Left ventricle myocardium inferior (tissue), 1 donor: Measurements from ENCODE around the gene UBE2E1. TPM values are rescaled to one million over a fixed set of nuclear protein-coding genes. Genes with fewer than 3 reads are reported as not detected.

Experiments used
- DNase-seq: peaks from one replicate; pipeline ENCODE4 v3.0.0-alpha.2; 2020
- H3K27ac ChIP-seq: fragments of 200-600 bp; replicated peaks from 2 replicates; pipeline ENCODE4 v1.8.0; 2021
- H3K27me3 ChIP-seq: fragments of 200-600 bp; 2 replicates; pipeline ENCODE4 v1.8.0; 2021; ENCODE audit warnings: low read depth
- H3K36me3 ChIP-seq: fragments of 200-600 bp; 2 replicates; pipeline ENCODE4 v1.8.0; 2021
- H3K4me1 ChIP-seq: fragments of 200-600 bp; 2 replicates; pipeline ENCODE4 v1.8.0; 2021
- H3K4me3 ChIP-seq: fragments of 200-600 bp; 2 replicates; pipeline ENCODE4 v1.8.0; 2021; ENCODE audit warnings: mild to moderate bottlenecking, moderate library complexity
- H3K9me3 ChIP-seq: fragments of 200-600 bp; replicated peaks from 2 replicates; pipeline ENCODE4 v1.8.0; 2021
- intact Hi-C: fragments of 100-400 bp; cut with micrococcal nuclease; formaldehyde crosslinking; loops from one replicate; pipeline ENCODE4 v1.11.0; 2022
- total RNA-seq: library from RNA; stranded (reverse); fragmentation: NEBNext Ultra II Directional; extraction: Animal tissue kit (Norgen Biotek cat#: 25700); gene quantifications from one replicate; pipeline ENCODE4 v1.2.1, GENCODE V29; 2021
- TF ChIP-seq, protein P1 (sequence below): fragments of 200-600 bp; IDR thresholded peaks from 2 replicates; pipeline ENCODE4 v1.8.0; 2021; ENCODE audit warnings: antibody characterized with exemption, mild to moderate bottlenecking, borderline replicate concordance
- donor health status: DM: no; HTN: yes; CAD: no; lungs with severe emphysema.

Gene UBE2E1
- total RNA-seq, 1 donor from 2014 or later = 65.0 TPM

DNA sequence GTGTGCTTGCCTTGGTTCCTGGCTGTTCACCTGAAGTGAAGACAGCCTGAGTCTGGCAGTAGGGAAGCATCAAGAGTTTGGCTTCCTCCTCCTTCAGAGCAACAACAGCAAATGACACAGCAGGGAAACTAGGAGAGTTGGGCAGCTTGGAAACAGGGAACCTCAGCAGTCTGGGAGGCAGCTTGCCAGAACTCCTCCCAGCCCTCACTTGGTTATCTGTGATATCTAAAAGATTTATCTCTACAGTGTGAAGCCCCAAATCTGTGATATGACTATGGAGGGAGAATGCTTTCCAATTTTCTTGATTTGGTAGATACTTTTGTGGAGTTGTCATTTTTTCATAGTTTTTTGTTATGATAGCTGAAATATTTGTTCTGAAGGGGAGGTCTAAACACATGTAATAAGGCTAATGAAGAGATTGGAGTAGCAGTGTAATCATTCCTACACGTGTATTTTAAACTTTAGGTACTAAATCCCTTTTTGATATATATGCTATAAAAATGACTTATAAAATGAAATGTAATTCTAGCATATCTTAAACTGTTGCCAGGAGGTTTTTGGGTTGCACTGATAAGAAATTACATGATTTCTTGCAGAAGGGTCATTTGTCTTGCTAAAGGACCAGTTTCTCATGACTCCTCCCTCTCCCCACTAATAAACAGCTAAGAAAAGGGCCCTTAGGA, 20.8 kb downstream of the UBE2E1 start:
- H3K4me1 ChIP-seq = peaks cover 74% of the 10 kb centered on the region

DNA sequence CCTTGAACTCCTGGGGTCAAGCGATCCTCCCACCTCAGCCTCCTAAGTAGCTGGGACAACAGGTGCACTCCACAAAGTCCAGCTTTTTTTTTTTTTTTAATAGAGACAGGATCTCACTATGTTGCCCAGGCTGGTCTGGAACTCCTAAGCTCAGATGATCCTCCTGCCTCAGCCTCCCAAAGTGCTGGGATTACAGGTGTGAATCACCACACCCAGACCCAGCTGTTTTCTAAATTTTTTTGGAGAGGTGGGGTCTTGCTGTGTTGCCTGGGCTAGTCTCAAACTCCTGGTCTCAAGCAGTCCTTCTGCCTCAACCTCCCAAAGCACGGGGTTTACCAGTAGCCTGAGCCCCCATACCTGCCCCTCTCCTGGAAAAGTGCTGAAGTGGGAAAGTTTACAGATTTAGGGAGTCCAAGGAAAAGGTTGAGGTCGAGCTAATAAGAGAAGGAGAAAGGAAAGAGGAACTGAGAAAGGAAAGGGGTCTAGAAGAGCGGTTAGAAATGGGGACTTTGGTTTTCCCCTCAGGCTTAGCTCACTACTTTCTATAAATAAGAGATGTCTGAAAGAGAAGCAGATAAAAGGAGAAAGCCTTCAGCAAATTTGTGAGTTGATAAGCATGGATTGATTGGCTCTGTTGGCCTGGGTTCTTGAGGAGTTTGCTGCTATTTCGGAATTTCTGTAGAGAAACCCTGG, 23.6 kb downstream of the UBE2E1 start:
- TF ChIP-seq, protein P1, sequence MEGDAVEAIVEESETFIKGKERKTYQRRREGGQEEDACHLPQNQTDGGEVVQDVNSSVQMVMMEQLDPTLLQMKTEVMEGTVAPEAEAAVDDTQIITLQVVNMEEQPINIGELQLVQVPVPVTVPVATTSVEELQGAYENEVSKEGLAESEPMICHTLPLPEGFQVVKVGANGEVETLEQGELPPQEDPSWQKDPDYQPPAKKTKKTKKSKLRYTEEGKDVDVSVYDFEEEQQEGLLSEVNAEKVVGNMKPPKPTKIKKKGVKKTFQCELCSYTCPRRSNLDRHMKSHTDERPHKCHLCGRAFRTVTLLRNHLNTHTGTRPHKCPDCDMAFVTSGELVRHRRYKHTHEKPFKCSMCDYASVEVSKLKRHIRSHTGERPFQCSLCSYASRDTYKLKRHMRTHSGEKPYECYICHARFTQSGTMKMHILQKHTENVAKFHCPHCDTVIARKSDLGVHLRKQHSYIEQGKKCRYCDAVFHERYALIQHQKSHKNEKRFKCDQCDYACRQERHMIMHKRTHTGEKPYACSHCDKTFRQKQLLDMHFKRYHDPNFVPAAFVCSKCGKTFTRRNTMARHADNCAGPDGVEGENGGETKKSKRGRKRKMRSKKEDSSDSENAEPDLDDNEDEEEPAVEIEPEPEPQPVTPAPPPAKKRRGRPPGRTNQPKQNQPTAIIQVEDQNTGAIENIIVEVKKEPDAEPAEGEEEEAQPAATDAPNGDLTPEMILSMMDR = no peak
- Histone ChIP-seq H3K27ac (no peak overlapping the region), H3K27me3 (no peaks in the 10 kb centered on the region), H3K4me3 (no peak overlapping the region), H3K9me3 (no peaks in the 10 kb centered on the region), H3K4me1 (peaks cover 57% of the 10 kb centered on the region), H3K36me3 (no peaks in the 10 kb centered on the region)
- DNase-seq = no peak
- intact Hi-C loops = no loop called here

More for the DNA sequence above, 20.8 kb downstream of the UBE2E1 start:
- Histone ChIP-seq H3K9me3 (no peaks in the 10 kb centered on the region), H3K36me3 (no peaks in the 10 kb centered on the region), H3K4me3 (no peak overlapping the region), H3K27ac (no peak overlapping the region), H3K27me3 (no peaks in the 10 kb centered on the region)
- peak; percentile 25 for DNase-seq
- TF ChIP-seq, protein P1 = no peak
- intact Hi-C loops = no loop called here

DNA sequence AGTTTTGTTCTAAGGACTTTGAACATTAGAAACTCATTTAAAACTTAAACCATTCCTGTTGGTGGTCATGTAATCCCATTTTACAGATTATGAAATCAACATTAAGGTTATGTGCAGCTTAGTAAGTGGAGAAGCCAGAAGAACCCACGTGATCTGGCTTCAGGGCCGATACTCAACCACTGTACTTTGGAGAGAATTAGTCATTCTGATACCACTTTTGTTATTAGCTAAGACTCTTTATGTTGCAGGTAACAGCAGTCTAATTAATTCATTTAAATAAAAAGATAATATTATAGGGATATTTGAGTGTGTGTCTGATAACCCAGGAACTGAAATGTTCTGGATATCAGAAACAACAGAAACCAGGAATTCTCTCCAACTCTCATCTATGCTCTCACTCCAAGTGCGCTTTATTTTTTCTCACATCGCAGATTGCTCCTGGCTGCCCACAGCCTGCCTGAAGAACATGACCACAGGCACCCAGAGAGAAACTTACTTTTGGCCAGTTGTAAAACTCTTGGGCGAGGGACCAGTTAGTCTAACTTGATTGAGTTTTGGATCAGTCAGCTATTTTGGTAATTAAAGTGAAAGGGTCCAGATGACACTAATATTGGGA, 25.2 kb downstream of the UBE2E1 start:
- intact Hi-C loops = no loop called here
- Histone ChIP-seq H3K9me3 (no peaks in the 10 kb centered on the region), H3K36me3 (no peaks in the 10 kb centered on the region), H3K4me1 (peaks cover 57% of the 10 kb centered on the region), H3K4me3 (no peak overlapping the region), H3K27ac (no peak overlapping the region), H3K27me3 (no peaks in the 10 kb centered on the region)
- no peak for DNase-seq
- TF ChIP-seq, protein P1 = no peak

DNA sequence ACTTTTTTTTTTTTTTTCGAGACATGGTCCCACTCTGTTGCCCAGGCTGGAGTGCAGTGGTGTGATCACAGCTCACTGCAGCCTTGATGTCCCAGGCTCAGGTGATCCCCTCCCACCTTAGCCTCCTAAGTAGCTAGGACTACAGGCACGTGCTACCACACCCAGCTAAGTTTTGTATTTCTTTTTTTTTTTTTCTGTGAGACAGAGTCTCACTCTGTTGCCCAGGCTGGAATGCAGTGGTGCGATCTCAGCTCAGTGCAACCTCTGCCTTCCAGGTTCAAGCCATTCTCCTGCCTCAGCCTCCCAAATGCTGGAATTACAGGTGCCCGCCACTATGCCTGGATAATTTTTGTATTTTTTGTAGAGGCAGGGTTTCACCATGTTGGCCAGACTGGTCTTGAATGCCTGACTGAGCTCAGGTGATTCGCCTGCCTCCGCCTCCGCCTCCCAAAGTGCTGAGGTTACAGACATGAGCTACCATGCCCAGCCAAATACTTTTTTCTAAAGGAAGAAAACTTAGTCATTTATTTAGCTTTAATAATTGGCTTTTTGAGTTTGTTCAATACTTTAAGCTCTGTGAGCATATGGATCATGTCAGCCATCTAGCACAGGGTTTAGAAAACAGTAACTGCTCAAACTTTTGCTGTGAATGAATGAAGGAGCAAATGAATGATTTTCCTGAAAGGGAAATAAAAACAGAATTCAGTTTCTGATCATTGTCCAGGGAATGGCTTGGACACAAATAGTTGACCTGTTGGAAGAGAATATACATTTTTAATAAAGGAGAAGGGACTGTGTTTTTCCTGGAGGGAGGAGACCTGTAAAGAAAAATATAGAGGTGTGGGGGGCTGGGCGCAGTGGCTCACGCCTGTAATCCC, 26.0 kb downstream of the UBE2E1 start:
- H3K9me3 ChIP-seq = no peaks in the 10 kb centered on the region
- TF ChIP-seq, protein P1 = no peak
- no peak overlapping the region for H3K27ac ChIP-seq
- H3K4me3 ChIP-seq = no peak overlapping the region
- no peaks in the 10 kb centered on the region for H3K36me3 ChIP-seq
- no peak for DNase-seq
- no peaks in the 10 kb centered on the region for H3K27me3 ChIP-seq
- peaks cover 56% of the 10 kb centered on the region for H3K4me1 ChIP-seq
- intact Hi-C loops = no loop called here

DNA sequence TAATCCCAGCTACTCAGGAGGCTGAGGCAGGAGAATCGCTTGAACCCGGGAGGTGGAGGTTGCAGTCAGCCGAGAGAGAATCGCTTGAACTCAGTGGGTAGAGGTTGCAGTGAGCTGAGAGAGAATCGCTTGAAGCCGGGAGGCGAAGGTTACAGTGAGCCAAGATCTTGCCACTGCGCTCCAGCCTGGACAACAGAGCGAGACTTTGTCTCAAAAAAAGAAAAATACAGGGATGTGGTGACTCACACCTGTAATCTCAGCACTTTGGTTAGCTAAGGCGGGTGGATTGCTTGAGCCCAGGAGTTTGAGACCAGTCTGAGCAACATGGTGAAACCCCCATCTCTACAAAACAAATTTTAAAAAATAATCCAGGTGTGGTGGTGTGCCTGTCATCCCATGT, 26.8 kb downstream of the UBE2E1 start:
- Histone ChIP-seq H3K9me3 (no peaks in the 10 kb centered on the region), H3K4me1 (peaks cover 56% of the 10 kb centered on the region), H3K27me3 (no peaks in the 10 kb centered on the region), H3K4me3 (no peak overlapping the region), H3K36me3 (no peaks in the 10 kb centered on the region), H3K27ac (no peak overlapping the region)
- intact Hi-C loops = no loop called here
- no peak for DNase-seq
- TF ChIP-seq, protein P1 = no peak
